Posterior vena cava (tissue), 2 donors: ENCODE data around the gene SAMD4B. TPM values are rescaled to one million over a fixed set of nuclear protein-coding genes. Genes with fewer than 3 reads are reported as not detected.
"Not testable (repeated sequence)": the region's sequence is repeated elsewhere in the genome, so short reads cannot be mapped to it uniquely, and the experiment has no call there.

Source experiments
- DNase-seq: peaks from one replicate; pipeline ENCODE4 v3.0.0-alpha.2; 2020; ENCODE audit warnings: low spot score
- intact Hi-C, 2 donors: fragments of 100-400 bp; cut with DNase I; formaldehyde crosslinking; loops; one replicate each; pipeline versions ENCODE4 v1.14.1 to v1.14.2; 2022 to 2023
- total RNA-seq, 2 donors: library from RNA; stranded (reverse); fragmentation: NEBNext Ultra II Directional; extraction: Animal tissue kit (Norgen Biotek cat#: 25700); gene quantifications; one replicate each; pipeline ENCODE4 v1.2.1, GENCODE V29; 2021
- donor health status: DM: yes; HTN: yes; CAD: no.
- donor health status: DM: yes; HTN: yes; CAD: no.

SAMD4B gene
- total RNA-seq, 2 donors from 2014 or later: 74.5 to 119 TPM

GRCh38 chr19:39355253-39355652, 13.0 kb downstream of the SAMD4B start:
- no peak for DNase-seq
- intact Hi-C loops: no loop called here

- intact Hi-C loops: no loop called here
- DNase-seq: no peak
Measured at GRCh38 chr19:39356073-39356472, 13.9 kb downstream of the SAMD4B start.

- DNase-seq: no peak
- intact Hi-C loops: no loop called here
Measured at GRCh38 chr19:39356647-39357046, 14.4 kb downstream of the SAMD4B start.

GRCh38 chr19:39359026-39359425, 16.8 kb downstream of the SAMD4B start:
- intact Hi-C loops: no loop called here

DNA sequence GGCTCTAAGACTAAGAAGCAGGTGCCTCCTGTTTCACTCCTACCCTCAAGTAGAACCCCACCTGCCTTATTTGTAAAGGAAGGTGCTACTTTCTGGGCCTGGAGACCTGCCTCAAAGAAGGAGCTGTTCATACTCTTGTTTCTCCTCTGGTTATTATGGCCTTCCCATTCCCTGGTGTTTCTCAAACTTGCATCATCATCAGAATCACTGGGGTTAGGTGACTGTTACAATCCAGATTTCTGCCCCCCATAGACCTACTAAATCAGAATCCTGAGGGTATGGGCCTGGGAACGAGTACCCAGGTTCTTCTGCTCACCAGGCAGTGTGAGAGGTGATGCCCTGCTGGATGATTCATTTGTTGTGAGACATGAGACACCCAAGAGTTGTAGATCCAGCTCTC, 18.4 kb downstream of the SAMD4B start:
- intact Hi-C loops: no loop called here
- DNase-seq: no peak

More at GRCh38 chr19:39359026-39359425, 16.8 kb downstream of the SAMD4B start:
- DNase-seq: no peak

GRCh38 chr19:39362682-39363657, 20.7 kb downstream of the SAMD4B start:
- no peak for DNase-seq
- intact Hi-C loops: no loop called here

GRCh38 chr19:39363901-39364457, 21.8 kb downstream of the SAMD4B start:
- intact Hi-C loops: no loop called here
- no peak for DNase-seq

- intact Hi-C loops: no loop called here
- no peak for DNase-seq
Measured at GRCh38 chr19:39365531-39365930, 23.3 kb downstream of the SAMD4B start.

DNA sequence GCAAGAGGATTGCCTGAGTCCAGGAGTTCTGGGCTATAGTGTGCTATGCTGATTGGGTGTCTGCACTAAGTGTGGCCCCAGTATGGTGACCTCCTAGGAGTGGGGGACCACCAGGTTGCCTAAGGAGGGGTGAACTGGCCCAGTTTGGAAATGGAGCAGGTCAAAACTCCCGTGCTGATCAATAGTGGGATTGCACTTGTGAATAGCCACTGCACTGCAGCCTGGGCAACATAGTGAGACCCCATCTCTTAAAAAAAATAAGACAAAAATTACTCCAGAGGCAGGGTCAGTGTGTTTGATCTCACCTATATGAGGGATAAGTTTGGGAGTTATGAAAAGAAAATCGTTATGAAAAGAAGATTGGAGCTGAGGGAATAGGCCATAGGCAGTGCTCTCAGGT, 27.0 kb downstream of the SAMD4B start:
- DNase-seq: no peak
- intact Hi-C loops: no loop called here

- DNase-seq: no peak
- intact Hi-C loops: no loop called here
Measured at GRCh38 chr19:39370735-39371134, 28.5 kb downstream of the SAMD4B start.

DNA sequence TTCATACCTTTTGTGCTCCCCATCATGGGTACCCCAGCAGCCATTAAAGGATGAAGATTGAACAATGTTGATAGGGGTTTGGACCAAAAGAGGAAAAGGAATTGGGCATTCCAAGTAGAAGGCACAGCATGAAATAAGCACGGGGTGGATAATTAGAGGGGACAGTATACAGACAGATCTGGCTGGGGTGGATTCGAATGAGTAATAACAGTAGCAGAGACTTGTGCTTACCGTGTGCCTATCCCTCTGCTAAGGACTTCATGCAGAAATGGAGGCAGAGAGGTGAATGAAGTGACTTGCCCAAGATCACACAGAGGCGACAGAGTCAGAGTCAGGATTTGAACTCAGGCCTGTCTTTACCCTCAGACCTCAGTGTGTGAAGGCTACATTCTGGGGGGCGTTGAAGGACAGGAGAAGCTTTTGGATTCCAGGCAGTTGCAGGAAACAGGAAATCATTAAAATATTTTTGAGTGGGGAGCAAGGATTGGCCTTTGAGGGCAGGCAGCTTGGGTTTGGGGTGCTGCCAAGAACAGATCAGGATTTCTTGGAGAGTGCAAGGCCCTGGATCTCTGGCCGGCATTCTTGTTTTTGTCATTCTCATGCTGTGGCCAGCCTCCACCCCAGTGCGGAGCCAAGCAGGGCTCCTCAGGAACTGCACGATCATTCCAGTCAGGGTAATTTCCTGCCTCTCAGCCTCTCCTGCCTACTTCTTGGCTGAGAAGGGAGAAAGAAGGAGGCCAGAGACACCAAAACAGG, 30.0 kb downstream of the SAMD4B start:
- DNase-seq: peak; percentile 95
- intact Hi-C loops: no loop called here

DNA sequence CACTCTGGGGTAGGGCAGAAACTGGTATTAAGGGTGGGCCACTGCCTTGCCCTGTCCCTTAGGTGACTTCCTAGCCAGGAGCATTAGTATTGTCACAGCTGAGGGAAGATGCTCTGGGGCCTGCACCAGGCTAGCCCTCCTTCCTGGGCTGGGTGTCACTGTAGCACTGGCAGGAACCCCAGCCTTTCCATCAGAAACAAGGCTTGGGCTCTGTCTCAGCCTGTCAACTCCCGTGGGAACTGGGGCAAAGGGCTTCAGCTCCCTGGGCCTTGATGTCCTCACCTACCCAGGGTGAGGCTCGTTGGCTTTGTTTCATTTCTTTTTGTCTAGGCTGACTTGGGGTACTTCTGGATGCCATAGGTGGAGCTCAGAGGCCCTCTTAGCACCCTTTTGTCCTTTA, 30.7 kb downstream of the SAMD4B start:
- DNase-seq: no peak
- intact Hi-C loops: no loop called here

DNA sequence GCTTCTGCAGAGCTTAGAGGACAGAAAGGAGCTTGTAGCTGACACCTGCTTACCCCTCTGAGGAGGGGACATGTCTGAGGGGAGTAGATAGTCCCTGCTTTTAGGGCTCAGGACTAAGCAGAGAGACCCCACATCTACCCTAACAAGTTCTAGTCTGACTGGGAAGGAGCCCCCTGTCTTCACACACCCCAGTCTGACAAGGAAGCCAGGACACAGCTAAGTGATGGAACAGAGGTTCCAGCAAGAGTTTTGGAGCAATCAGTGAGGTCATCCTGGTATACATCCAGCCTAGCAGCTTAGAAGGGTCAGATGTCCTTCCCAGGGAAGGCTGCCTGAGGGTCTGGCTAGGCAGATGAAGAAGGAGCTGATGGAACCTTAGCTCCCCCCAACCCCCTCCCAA, 33.7 kb downstream of the SAMD4B start:
- no peak for DNase-seq
- intact Hi-C loops: no loop called here

DNA sequence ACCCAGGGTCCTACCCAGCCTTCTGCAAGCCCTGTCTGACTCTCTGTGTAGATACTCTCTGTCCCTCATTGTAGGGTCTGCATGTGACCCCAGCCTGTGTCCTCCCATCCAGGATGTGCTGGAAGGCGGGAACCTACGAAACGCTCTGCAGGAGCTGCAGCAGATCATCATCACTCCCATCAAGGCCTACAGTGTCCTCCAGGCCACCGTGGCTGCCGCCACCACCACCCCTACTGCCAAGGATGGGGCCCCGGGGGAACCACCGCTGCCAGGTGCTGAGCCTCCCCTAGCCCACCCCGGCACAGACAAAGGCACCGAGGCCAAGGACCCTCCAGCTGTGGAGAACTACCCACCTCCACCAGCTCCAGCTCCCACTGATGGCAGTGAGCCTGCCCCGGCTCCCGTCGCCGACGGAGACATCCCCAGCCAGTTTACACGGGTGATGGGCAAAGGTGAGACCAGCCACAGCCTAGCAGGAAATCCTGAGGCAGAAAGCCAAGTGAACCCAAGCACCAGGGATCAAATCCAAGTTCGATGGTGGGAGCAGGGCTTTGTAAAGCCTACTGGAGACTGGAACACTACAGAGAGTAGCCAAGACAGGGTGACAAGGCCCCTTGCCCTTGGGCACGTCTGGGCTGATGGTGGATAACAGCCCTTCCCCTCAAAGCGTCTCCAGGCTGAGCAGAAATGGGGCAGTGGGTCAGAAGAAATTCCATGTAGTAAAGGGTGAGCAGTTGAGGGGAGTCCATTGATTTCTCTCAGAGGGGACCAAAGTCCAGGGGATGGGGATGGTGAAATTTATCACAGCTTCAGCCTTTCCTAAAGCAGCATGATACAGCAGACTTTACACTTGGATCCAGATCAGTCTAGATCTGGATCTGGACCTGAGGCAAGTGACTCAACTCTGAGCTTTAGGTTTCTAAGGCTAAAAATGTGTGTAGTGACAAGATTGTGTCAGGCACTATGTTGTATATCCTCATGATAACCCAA, 35.4 kb downstream of the SAMD4B start:
- no peak for DNase-seq
- intact Hi-C loops: no loop called here

DNA sequence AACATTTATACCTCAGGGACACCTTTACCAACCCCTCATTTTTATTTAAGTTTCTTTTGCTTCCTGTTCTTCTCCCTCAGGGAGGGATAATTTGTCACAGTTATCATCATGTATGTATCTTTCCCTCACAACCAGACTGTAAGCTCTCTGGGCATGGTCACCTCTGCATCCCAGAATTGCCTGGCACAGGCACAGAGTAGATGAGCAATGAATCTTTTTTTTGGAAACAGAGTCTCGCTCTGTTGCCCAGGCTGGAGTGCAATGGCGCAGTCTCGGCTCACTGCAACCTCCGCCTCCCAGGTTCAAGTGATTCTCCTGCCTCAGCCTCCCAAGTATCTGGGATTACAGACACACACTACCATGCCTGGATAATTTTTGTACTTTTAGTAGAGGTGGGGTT, 37.1 kb downstream of the SAMD4B start:
- intact Hi-C loops, DNase-seq: not testable (repeated sequence)

- intact Hi-C loops: no loop called here
Measured at GRCh38 chr19:39379865-39380396, 37.7 kb downstream of the SAMD4B start.

DNA sequence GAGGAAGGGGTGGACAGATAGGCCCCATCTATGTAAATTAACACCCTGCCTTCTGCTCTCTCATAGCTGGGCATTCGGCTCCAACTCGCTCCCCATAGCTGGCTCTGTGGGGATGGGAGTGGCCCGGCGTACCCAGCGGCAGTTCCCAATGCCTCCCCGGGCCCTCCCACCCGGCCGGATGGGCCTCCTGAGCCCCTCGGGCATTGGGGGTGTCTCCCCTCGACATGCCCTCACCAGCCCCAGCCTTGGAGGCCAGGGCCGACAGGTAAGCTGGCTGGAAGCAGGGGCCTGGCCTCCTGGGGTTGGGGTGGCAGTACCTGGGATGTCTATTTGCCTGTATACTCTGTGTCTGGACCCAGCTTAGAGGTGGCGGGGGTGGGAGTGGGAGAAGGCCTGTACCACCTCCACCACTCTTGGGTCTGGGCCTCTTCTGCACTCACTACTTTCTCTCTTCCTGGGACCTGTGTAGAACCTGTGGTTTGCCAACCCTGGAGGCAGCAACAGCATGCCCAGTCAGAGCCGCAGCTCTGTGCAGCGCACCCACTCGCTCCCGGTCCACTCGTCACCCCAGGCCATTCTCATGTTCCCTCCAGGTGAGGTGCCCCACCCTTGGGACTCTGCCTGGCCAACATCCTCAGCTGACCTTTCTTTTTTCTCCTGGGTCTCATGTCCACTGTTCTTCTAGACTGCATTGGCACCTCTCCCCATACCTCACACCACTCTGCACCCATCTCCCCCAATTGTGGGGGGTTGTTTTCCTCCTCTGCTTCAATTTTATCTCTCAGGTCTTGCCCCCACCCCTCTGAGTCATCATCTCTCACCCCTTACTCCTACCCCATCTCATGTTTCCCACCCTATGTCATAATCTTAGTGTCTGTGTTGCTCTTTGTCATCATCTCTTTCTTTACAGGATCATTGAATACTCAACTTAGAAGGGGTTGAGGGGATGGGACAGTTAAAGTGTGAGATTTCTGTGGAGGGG, 38.6 kb downstream of the SAMD4B start:
- no peak for DNase-seq
- intact Hi-C loops: no loop called here

More at GRCh38 chr19:39379865-39380396, 37.7 kb downstream of the SAMD4B start:
- DNase-seq: no peak
